OCI-LY1 (cell line): Measurements from ENCODE around the gene GRID2.

Experiments used
- EZH2 ChIP-seq: fragments of 200-600 bp; sonication (generic), shearing (Covaris generic); IDR thresholded peaks from 2 replicates; pipeline ENCODE4 v1.8.0; 2017; ENCODE audit warnings: borderline replicate concordance, mixed run types, mild to moderate bottlenecking, antibody characterized with exemption, low read length, moderate library complexity, mixed read lengths
- TF ChIP-seq, protein P1 (sequence below): fragments of 200-600 bp; sonication (generic), shearing (Covaris generic); IDR thresholded peaks from 2 replicates; pipeline ENCODE4 v1.5.1; 2017; ENCODE audit warnings: mild to moderate bottlenecking, antibody characterized with exemption, low read length, moderate library complexity, mixed read lengths

DNA sequence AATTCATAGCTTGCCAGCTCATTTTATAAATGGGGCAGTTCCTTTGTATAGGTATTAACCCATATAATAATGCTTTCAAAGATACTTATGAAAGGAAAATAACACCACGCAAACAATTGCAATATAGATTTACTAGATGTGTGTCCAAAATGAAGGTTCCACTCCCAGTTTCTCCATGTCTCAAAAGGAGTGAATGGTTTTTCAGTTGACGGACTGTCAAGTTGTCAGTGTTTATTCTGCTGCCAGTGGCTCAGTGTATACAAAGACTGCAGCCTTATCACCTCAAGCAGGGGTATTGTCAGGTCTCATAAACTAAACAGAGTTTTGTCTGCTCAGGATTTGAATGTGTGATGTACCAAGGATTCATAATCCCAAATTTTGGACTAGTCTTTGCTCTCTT, 939.5 kb downstream of the GRID2 start:
- TF ChIP-seq, protein P1, sequence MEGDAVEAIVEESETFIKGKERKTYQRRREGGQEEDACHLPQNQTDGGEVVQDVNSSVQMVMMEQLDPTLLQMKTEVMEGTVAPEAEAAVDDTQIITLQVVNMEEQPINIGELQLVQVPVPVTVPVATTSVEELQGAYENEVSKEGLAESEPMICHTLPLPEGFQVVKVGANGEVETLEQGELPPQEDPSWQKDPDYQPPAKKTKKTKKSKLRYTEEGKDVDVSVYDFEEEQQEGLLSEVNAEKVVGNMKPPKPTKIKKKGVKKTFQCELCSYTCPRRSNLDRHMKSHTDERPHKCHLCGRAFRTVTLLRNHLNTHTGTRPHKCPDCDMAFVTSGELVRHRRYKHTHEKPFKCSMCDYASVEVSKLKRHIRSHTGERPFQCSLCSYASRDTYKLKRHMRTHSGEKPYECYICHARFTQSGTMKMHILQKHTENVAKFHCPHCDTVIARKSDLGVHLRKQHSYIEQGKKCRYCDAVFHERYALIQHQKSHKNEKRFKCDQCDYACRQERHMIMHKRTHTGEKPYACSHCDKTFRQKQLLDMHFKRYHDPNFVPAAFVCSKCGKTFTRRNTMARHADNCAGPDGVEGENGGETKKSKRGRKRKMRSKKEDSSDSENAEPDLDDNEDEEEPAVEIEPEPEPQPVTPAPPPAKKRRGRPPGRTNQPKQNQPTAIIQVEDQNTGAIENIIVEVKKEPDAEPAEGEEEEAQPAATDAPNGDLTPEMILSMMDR, result no peak
- TF ChIP-seq EZH2, result no peak
